HG02610 (cell line): ENCODE data around the gene PACS1.
A peak's percentile ranks its signal among the peaks of the same experiment; 100 is the strongest.

Source experiments
- ATAC-seq: cut with Tn5 transposase; IDR thresholded peaks from one replicate; pipeline ENCODE4 v1.9.1; 2021; ENCODE audit warnings: mild to moderate bottlenecking, moderate library complexity; ENCODE audit not compliant: unreplicated experiment

Gene PACS1

GRCh38 chr11:66219846-66220565, 149.9 kb downstream of the PACS1 start:
- ATAC-seq, result no peak

- no peak for ATAC-seq
These were observed 150.5 kb downstream of the PACS1 start for GRCh38 chr11:66220566-66220935.

GRCh38 chr11:66221012-66221411, 150.9 kb downstream of the PACS1 start:
- no peak for ATAC-seq

- ATAC-seq, result no peak
These were observed 151.7 kb downstream of the PACS1 start for GRCh38 chr11:66221726-66222236.

- peak; percentile 80 for ATAC-seq
These were observed 152.5 kb downstream of the PACS1 start for GRCh38 chr11:66222358-66223149.

- ATAC-seq, result no peak
These were observed 154.3 kb downstream of the PACS1 start for GRCh38 chr11:66224226-66224855.

GRCh38 chr11:66225066-66225465, 155.0 kb downstream of the PACS1 start:
- ATAC-seq, result no peak

GRCh38 chr11:66226101-66226500, 156.0 kb downstream of the PACS1 start:
- no peak for ATAC-seq

GRCh38 chr11:66227700-66228099, 157.6 kb downstream of the PACS1 start:
- ATAC-seq, result no peak

GRCh38 chr11:66228521-66228920, 158.4 kb downstream of the PACS1 start:
- no peak for ATAC-seq

- no peak for ATAC-seq
These were observed 160.1 kb downstream of the PACS1 start for GRCh38 chr11:66230156-66230555.

GRCh38 chr11:66230978-66231377, 160.9 kb downstream of the PACS1 start:
- no peak for ATAC-seq

GRCh38 chr11:66231561-66231960, 161.5 kb downstream of the PACS1 start:
- ATAC-seq, result no peak

- ATAC-seq, result no peak
These were observed 162.7 kb downstream of the PACS1 start for GRCh38 chr11:66232769-66233168.

- ATAC-seq, result no peak
These were observed 163.2 kb downstream of the PACS1 start for GRCh38 chr11:66233301-66233700.

- no peak for ATAC-seq
These were observed 165.1 kb downstream of the PACS1 start for GRCh38 chr11:66235141-66235540.

GRCh38 chr11:66237867-66238266, 167.8 kb downstream of the PACS1 start:
- no peak for ATAC-seq

- ATAC-seq, result no peak
These were observed 168.8 kb downstream of the PACS1 start for GRCh38 chr11:66238786-66239413.

GRCh38 chr11:66239511-66239910, 169.4 kb downstream of the PACS1 start:
- no peak for ATAC-seq

GRCh38 chr11:66239998-66240780, 170.1 kb downstream of the PACS1 start:
- ATAC-seq, result no peak

GRCh38 chr11:66240781-66241136, 170.7 kb downstream of the PACS1 start:
- ATAC-seq, result no peak
